IMR-90 (cell line): ENCODE results near the gene TAF7. TPM values are rescaled to one million over a fixed set of nuclear protein-coding genes. Genes with fewer than 3 reads are reported as not detected.

Experiments
- ATAC-seq: fragments of 200-7000 bp; cut with Tn5 transposase; 2 replicates; pipeline ENCODE4 v1.9.1; 2020; ENCODE audit warnings: low read depth, mild to moderate bottlenecking, moderate library complexity
- BruUV-seq: library from RNA; stranded (reverse); fragments of 400-500 nt; replicated peaks from 2 replicates; lab custom pipeline; 2021; lab: Mats Ljungman, UMichigan
- CTCF ChIA-PET: fragments of 300-600 bp; formaldehyde crosslinking; extraction: SDS; loops from one replicate; lab custom pipeline; 2021; ENCODE audit warnings: antibody characterized with exemption; lab: Yijun Ruan, JAX
- POLR2A ChIA-PET: fragments of 300-600 bp; sonication (Branson Sonifier 250); formaldehyde crosslinking; loops from one replicate; lab custom pipeline; 2022; ENCODE audit warnings: antibody characterized with exemption; ENCODE audit not compliant: unreplicated experiment; lab: Charles Lee
- DNase-seq: peaks from one replicate; pipeline ENCODE4 v3.0.0; 2013
- H2AFZ ChIP-seq: replicated peaks from 2 replicates; pipeline ENCODE3; 2013; ENCODE audit warnings: low read length, mild to moderate bottlenecking; ENCODE audit not compliant: poor library complexity
- H2AK5ac ChIP-seq: 2 replicates; pipeline ENCODE4 v1.6.1; 2013; ENCODE audit warnings: low read depth, low read length, inconsistent platforms
- H2AK9ac ChIP-seq: replicated peaks from 2 replicates; pipeline ENCODE3; 2013; ENCODE audit warnings: mild to moderate bottlenecking, low read depth, low read length, moderate library complexity; ENCODE audit not compliant: poor library complexity
- H2BK120ac ChIP-seq: 2 replicates; pipeline ENCODE4 v1.6.1; 2013; ENCODE audit warnings: low read depth, low read length, inconsistent platforms
- H2BK15ac ChIP-seq: 3 replicates; pipeline ENCODE4 v1.6.1; 2013; ENCODE audit warnings: low read depth, low read length, inconsistent platforms
- H2BK20ac ChIP-seq: 2 replicates; pipeline ENCODE4 v1.6.1; 2013; ENCODE audit warnings: low read depth, mild to moderate bottlenecking, inconsistent platforms, low read length, moderate library complexity
- H2BK5ac ChIP-seq: 2 replicates; pipeline ENCODE4 v1.6.1; 2013; ENCODE audit warnings: mild to moderate bottlenecking, low read depth, low read length, inconsistent platforms; ENCODE audit not compliant: poor library complexity, severe bottlenecking
- H3K14ac ChIP-seq: replicated peaks from 2 replicates; pipeline ENCODE4 v1.6.1; 2013; ENCODE audit warnings: low read depth, low read length, inconsistent platforms
- H3K18ac ChIP-seq: 2 replicates; pipeline ENCODE4 v1.6.1; 2013; ENCODE audit warnings: low read depth, low read length, control low read depth
- H3K23ac ChIP-seq: 2 replicates; pipeline ENCODE4 v1.6.1; 2013; ENCODE audit warnings: low read depth, low read length, inconsistent platforms
- H3K27ac ChIP-seq: 2 replicates; pipeline ENCODE4 v1.5.1; 2013; ENCODE audit warnings: mild to moderate bottlenecking, control low read depth, low read length; ENCODE audit not compliant: insufficient read depth
- H3K27me3 ChIP-seq: 2 replicates; pipeline ENCODE4 v1.6.1; 2013; ENCODE audit warnings: low read length; ENCODE audit not compliant: control insufficient read depth, insufficient read depth
- H3K36me3 ChIP-seq: 2 replicates; pipeline ENCODE4 v1.6.1; 2013; ENCODE audit warnings: low read length, mixed read lengths; ENCODE audit not compliant: control insufficient read depth, insufficient read depth
- H3K4ac ChIP-seq: 2 replicates; pipeline ENCODE4 v1.6.1; 2013; ENCODE audit warnings: low read depth, low read length, inconsistent platforms
- H3K4me1 ChIP-seq: 2 replicates; pipeline ENCODE4 v1.6.1; 2013; ENCODE audit warnings: low read length, mixed read lengths; ENCODE audit not compliant: control insufficient read depth, insufficient read depth
- H3K4me2 ChIP-seq: 2 replicates; pipeline ENCODE4 v1.6.1; 2013; ENCODE audit warnings: low read depth, mild to moderate bottlenecking, control low read depth, low read length, moderate library complexity
- H3K4me3 ChIP-seq: 2 replicates; pipeline ENCODE4 v1.5.1; 2013; ENCODE audit warnings: low read depth, mild to moderate bottlenecking, control low read depth, low read length, moderate library complexity; ENCODE audit not compliant: insufficient read depth
- H3K56ac ChIP-seq: 2 replicates; pipeline ENCODE4 v1.6.1; 2013; ENCODE audit warnings: low read length, inconsistent platforms; ENCODE audit not compliant: insufficient read depth; ENCODE audit errors: extremely low read depth
- H3K79me1 ChIP-seq, 2 experiments: 2 replicates each; pipeline ENCODE4 v1.6.1; 2013; ENCODE audit warnings: low read length in 2 of 2, inconsistent platforms in 1 of 2, low read depth in 1 of 2
- H3K9ac ChIP-seq: 2 replicates; pipeline ENCODE4 v1.6.1; 2013; ENCODE audit warnings: low read depth, low read length, control low read depth
- H3K9me1 ChIP-seq: 2 replicates; pipeline ENCODE4 v1.6.1; 2013; ENCODE audit warnings: low read length, inconsistent platforms; ENCODE audit not compliant: insufficient read depth
- H3K9me3 ChIP-seq: 2 replicates; pipeline ENCODE4 v1.6.1; 2013; ENCODE audit warnings: low read length; ENCODE audit not compliant: control insufficient read depth, insufficient read depth
- H4K20me1 ChIP-seq: 2 replicates; pipeline ENCODE4 v1.6.1; 2013; ENCODE audit warnings: low read length, inconsistent platforms; ENCODE audit not compliant: insufficient read depth
- H4K5ac ChIP-seq: 2 replicates; pipeline ENCODE4 v1.6.1; 2013; ENCODE audit warnings: mild to moderate bottlenecking, low read depth, low read length, control low read depth
- H4K8ac ChIP-seq, 2 experiments: 2 replicates each; pipeline ENCODE4 v1.6.1; 2013; ENCODE audit warnings: low read depth in 2 of 2, low read length in 2 of 2, control low read depth in 1 of 2, inconsistent platforms in 1 of 2
- H4K91ac ChIP-seq: 2 replicates; pipeline ENCODE4 v1.6.1; 2013; ENCODE audit warnings: low read depth, low read length, inconsistent platforms; ENCODE audit not compliant: insufficient read depth
- BHLHE40 ChIP-seq: fragments of 150-350 bp; IDR thresholded peaks from 2 replicates; pipeline ENCODE4 v1.6.1; 2016; ENCODE audit warnings: mild to moderate bottlenecking, low read depth, low read length
- CEBPB ChIP-seq: IDR thresholded peaks from 2 replicates; pipeline ENCODE4 v1.6.1; 2012; ENCODE audit warnings: low read depth, low read length, improper control_type of control experiment
- CHD1 ChIP-seq: IDR thresholded peaks from 2 replicates; pipeline ENCODE4 v1.6.1; 2012; ENCODE audit warnings: low read depth, low read length, improper control_type of control experiment
- CTCF ChIP-seq: conservative IDR thresholded peaks from 2 replicates; pipeline ENCODE4 v1.5.1; 2012; ENCODE audit warnings: mild to moderate bottlenecking, low read depth, low read length, improper control_type of control experiment
- FOS ChIP-seq: fragments of 150-350 bp; IDR thresholded peaks from 2 replicates; pipeline ENCODE4 v1.6.1; 2016; ENCODE audit warnings: low read depth, low read length
- MAFK ChIP-seq: IDR thresholded peaks from 2 replicates; pipeline ENCODE4 v1.6.1; 2012; ENCODE audit warnings: low read depth, low read length, improper control_type of control experiment
- MXI1 ChIP-seq: IDR thresholded peaks from 2 replicates; pipeline ENCODE4 v1.6.1; 2012; ENCODE audit warnings: low read depth, mild to moderate bottlenecking, low read length, moderate library complexity, borderline replicate concordance
- NFE2L2 ChIP-seq: fragments of 150-350 bp; IDR thresholded peaks from 2 replicates; pipeline ENCODE4 v1.6.1; 2016; ENCODE audit warnings: low read depth, mild to moderate bottlenecking, low read length
- POLR2A ChIP-seq: IDR thresholded peaks from 2 replicates; pipeline ENCODE4 v1.6.1; 2012; ENCODE audit warnings: mild to moderate bottlenecking, low read depth, low read length
- RCOR1 ChIP-seq: IDR thresholded peaks from 2 replicates; pipeline ENCODE4 v1.6.1; 2012; ENCODE audit warnings: mild to moderate bottlenecking, low read length, improper control_type of control experiment; ENCODE audit not compliant: insufficient replicate concordance
- RFX5 ChIP-seq: IDR thresholded peaks from 2 replicates; pipeline ENCODE4 v1.8.0; 2012; ENCODE audit warnings: low read depth, mild to moderate bottlenecking, low read length, moderate library complexity
- WGBS, 2 experiments: methylation state at CpG; one replicate each; pipeline versions ENCODE4 v1.1.5 to v1.1.7; 2013; ENCODE audit warnings: missing lambda C conversion rate in 2 of 2; ENCODE audit not compliant: insufficient read length in 1 of 2; ENCODE audit errors: extremely low coverage in 2 of 2; 5-methylcytosine and 5-hydroxymethylcytosine counted together
- dilution Hi-C: fragments of 300-500 bp; cut with HindIII; formaldehyde crosslinking; loops from one replicate; pipeline ENCODE4 v1.14.3; 2018; ENCODE audit warnings: low sequenced_read_pairs; ENCODE audit not compliant: unreplicated experiment
- in situ Hi-C: fragments of 300-500 bp; cut with MboI; formaldehyde crosslinking; loops from 3 replicates; pipeline ENCODE4 v1.14.3; 2019; ENCODE audit warnings: low sequenced_read_pairs, inconsistent platforms, mixed read lengths
- intact Hi-C: fragments of 100-400 bp; cut with micrococcal nuclease; formaldehyde crosslinking; loops from 2 replicates; pipeline ENCODE4 v1.10.0; 2022
- polyA plus RNA-seq, 3 experiments: library from polyadenylated mRNA; depleted of rRNA; stranded (reverse); fragments of >200 nt; gene quantifications; 2 replicates each; pipeline ENCODE4 v1.2.3, GENCODE V29; 2012; ENCODE audit warnings: low replicate concordance in 1 of 3
- total RNA-seq: library from RNA; depleted of rRNA; stranded (reverse); fragments of >200 nt; gene quantifications from 2 replicates; pipeline ENCODE4 v1.2.3, GENCODE V29; 2012

The TAF7 gene
- total and polyA plus RNA-seq, 2 of the 4 experiments (the other 2 are of a cell fraction), result 45.7 to 51.8 TPM

DNA sequence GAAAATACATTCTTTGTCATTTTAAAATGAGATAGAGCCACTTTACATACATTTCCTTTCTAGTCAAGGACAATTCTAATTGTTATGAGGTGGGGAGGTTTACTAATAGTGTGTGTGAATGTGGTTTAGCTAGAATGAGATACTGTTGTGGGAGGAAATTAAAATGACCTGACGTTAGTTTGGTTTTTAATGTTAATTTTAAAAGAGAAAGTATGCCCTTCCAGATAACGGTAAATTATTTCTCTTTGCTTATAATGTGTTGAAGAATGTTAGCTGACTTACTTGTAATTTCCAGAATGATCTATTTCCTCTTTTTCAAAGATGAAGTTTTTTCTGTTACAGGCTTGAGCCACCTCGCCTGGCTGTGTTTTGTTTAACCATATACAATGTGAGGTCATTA lies 1.7 kb upstream of the TAF7 start (continued):
- no peak for TF ChIP-seq CTCF
- TF ChIP-seq RCOR1, result no peak

- TF ChIP-seq MAFK (no peak), POLR2A (no peak), CEBPB (no peak), NFE2L2 (no peak), FOS (no peak), RCOR1 (no peak), CHD1 (no peak), MXI1 (no peak), BHLHE40 (no peak), RFX5 (no peak), CTCF (no peak)
- peaks cover 49% of the 10 kb centered on the region for H3K9me3 ChIP-seq
- POLR2A ChIA-PET, result interaction anchor here (0.7 kb wide), 1 partner anchor 244 kb away, joined by 3 read pairs; no protein-coding TSS in a partner anchor
- no peak overlapping the region for H3K27ac ChIP-seq
- H2BK15ac ChIP-seq, result no peak overlapping the region
- no TSS peak for BruUV-seq
- H3K4me1 ChIP-seq, result no peaks in the 10 kb centered on the region
- in situ Hi-C loops (no loop called here), intact Hi-C loops (no loop called here), dilution Hi-C loops (no loop called here)
- CTCF ChIA-PET, result interaction anchor here (0.8 to 1.7 kb wide), 8 partner anchors 63 to 311 kb away, joined by 3 to 7 read pairs (median 4); partner anchors contain the start of genes PCDHGA10 and PCDHGA11
- ATAC-seq (no peak), DNase-seq (no peak)
- no peak overlapping the region for H2AK5ac ChIP-seq
- H3K14ac ChIP-seq, result no peak overlapping the region
- H2BK120ac ChIP-seq, result no peak overlapping the region
- peaks cover 12% of the 10 kb centered on the region for H3K36me3 ChIP-seq
- no peak overlapping the region for H3K56ac ChIP-seq
- WGBS, 2 experiments, result 100% methylated on average over 1 of the region's 5 CpGs; no CpG with 5 or more reads in 1 of the 2 experiments
- H2AK9ac ChIP-seq, result no peak overlapping the region
- H3K4me2 ChIP-seq, result peak overlapping the region; percentile 8; the same call in 1 of the 2 replicates
- H3K4me3 ChIP-seq, result peak overlapping the region; percentile 66
- no peak overlapping the region for H4K91ac ChIP-seq
- peaks cover 7% of the 10 kb centered on the region; the same call in 1 of the 2 replicates for H4K20me1 ChIP-seq
- H2BK20ac ChIP-seq, result no peak overlapping the region
- H3K18ac ChIP-seq, result no peak overlapping the region
- H3K4ac ChIP-seq, result no peak overlapping the region
- H4K8ac ChIP-seq, result no peak overlapping the region
- no peak overlapping the region for H3K23ac ChIP-seq
- H3K79me1 ChIP-seq, result peaks cover 15 to 17% of the 10 kb centered on the region in 2 experiments
- H2BK5ac ChIP-seq, result no peak overlapping the region
- H4K5ac ChIP-seq, result no peak overlapping the region
- H2AFZ ChIP-seq, result no peak overlapping the region
- no peaks in the 10 kb centered on the region for H3K27me3 ChIP-seq
- H3K9ac ChIP-seq, result no peak overlapping the region
- H3K9me1 ChIP-seq, result no peaks in the 10 kb centered on the region
These were observed 885 bp downstream of the TAF7 start for GRCh38 chr5:141319699-141320098.
